Small intestine (tissue), 7 donors: ENCODE results near the gene ZNF536. TPM values are rescaled to one million over a fixed set of nuclear protein-coding genes. Genes with fewer than 3 reads are reported as not detected.
"Not testable (repeated sequence)": the region's sequence is repeated elsewhere in the genome, so short reads cannot be mapped to it uniquely, and the experiment has no call there.

Source experiments
- DNase-seq, 2 donors: peaks; one replicate each; pipeline versions ENCODE4 v3.0.0 to v3.0.0-alpha.2; 2013
- FAIRE-seq: peaks from 2 replicates; lab custom pipeline; 2012; peaks lifted over from hg19 to GRCh38; lab: Jason Lieb, UNC
- H3K27ac ChIP-seq, 3 donors: one replicate each; pipeline ENCODE4 v1.5.1; 2013; ENCODE audit warnings: low read length in 2 of 3, mild to moderate bottlenecking in 2 of 3, control low read depth in 1 of 3, inconsistent platforms in 1 of 3, low read depth in 1 of 3, moderate library complexity in 1 of 3
- H3K27me3 ChIP-seq, 3 donors: one replicate each; pipeline ENCODE4 v1.6.1; 2013; ENCODE audit warnings: low read length in 3 of 3, inconsistent platforms in 1 of 3; ENCODE audit not compliant: control insufficient read depth in 3 of 3, insufficient read depth in 3 of 3
- H3K36me3 ChIP-seq, 3 donors: one replicate each; pipeline ENCODE4 v1.6.1; 2013; ENCODE audit warnings: low read length in 3 of 3, inconsistent platforms in 1 of 3, low read depth in 1 of 3, mild to moderate bottlenecking in 1 of 3, moderate library complexity in 1 of 3; ENCODE audit not compliant: control insufficient read depth in 3 of 3, insufficient read depth in 2 of 3
- H3K4me1 ChIP-seq, 3 donors: one replicate each; pipeline ENCODE4 v1.6.1; 2013; ENCODE audit warnings: low read length in 2 of 3, inconsistent platforms in 1 of 3, low read depth in 1 of 3, mild to moderate bottlenecking in 1 of 3, moderate library complexity in 1 of 3; ENCODE audit not compliant: control insufficient read depth in 3 of 3, insufficient read depth in 2 of 3
- H3K4me3 ChIP-seq, 3 donors: one replicate each; pipeline ENCODE4 v1.5.1; 2013; ENCODE audit warnings: low read length in 3 of 3, control low read depth in 1 of 3, inconsistent platforms in 1 of 3, low read depth in 1 of 3, mild to moderate bottlenecking in 1 of 3, moderate library complexity in 1 of 3
- H3K9me3 ChIP-seq, 2 donors: one replicate each; pipeline ENCODE4 v1.6.1; 2013; ENCODE audit warnings: low read depth in 1 of 2, low read length in 1 of 2; ENCODE audit not compliant: control insufficient read depth in 2 of 2, insufficient read depth in 1 of 2
- WGBS, 3 donors: extraction: QIAGEN DNeasy Blood & Tissue Kit; methylation state at CpG; one replicate each; pipeline ENCODE4 v1.1.7; 2013; 5-methylcytosine and 5-hydroxymethylcytosine counted together
- polyA plus RNA-seq, 4 donors: library from polyadenylated mRNA; stranded (reverse) in 3 of 4; unstranded in 1 of 4; fragments of 200-250 nt in 3 of 4; fragments of 120-200 nt in 1 of 4; gene quantifications; one replicate each; pipeline versions ENCODE4 v1.2.1 to v1.2.3, GENCODE V29; 2013
- donor health status: healthy with polysubstance abuse.
- donor health status: control.
- donor health status: control.
- donor health status: Bipolar disorder and iron deficiency.
- donor health status: healthy.

Gene ZNF536
- polyA plus RNA-seq, 4 donors, result 0.27 to 3.3 (median 0.98) TPM; not detected in 1

- DNase-seq (peak in 1 of 2 donors; percentile 48), FAIRE-seq (no peak)
- Histone ChIP-seq H3K9me3 (no peaks in the 10 kb centered on the region), H3K36me3 (no peaks in the 10 kb centered on the region), H3K27me3 (peaks cover 0 to 5% (median 0%) of the 10 kb centered on the region in 3 donors), H3K27ac (peak overlapping the region in 2 of 3 donors; percentile 58 to 63), H3K4me3 (peak overlapping the region in 2 of 3 donors; percentile 10 to 17), H3K4me1 (peaks cover 0 to 3% (median 0%) of the 10 kb centered on the region in 3 donors)
- 1 to 2% (median 1%) methylated on average over 7 of the region's 7 CpGs for WGBS, 3 donors
Measured at GRCh38 chr19:30450100-30450499, 77.9 kb downstream of the ZNF536 start.

GRCh38 chr19:30450835-30451321 lies 78.7 kb downstream of the ZNF536 start:
- no peaks in the 10 kb centered on the region for H3K9me3 ChIP-seq
- peaks cover 0 to 3% (median 0%) of the 10 kb centered on the region in 3 donors for H3K4me1 ChIP-seq
- H3K27me3 ChIP-seq, result peaks cover 0 to 5% (median 0%) of the 10 kb centered on the region in 3 donors
- DNase-seq, result no peak
- peak overlapping the region in 2 of 3 donors; percentile 18 to 63 for H3K27ac ChIP-seq
- WGBS, 3 donors, result 50 to 62% (median 55%) methylated on average over 29 to 31 of the region's 31 CpGs
- FAIRE-seq, result no peak
- H3K4me3 ChIP-seq, result peak overlapping the region in 1 of 3 donors; percentile 15
- H3K36me3 ChIP-seq, result no peaks in the 10 kb centered on the region

- Histone ChIP-seq H3K4me1 (peaks cover 0 to 3% (median 0%) of the 10 kb centered on the region in 3 donors), H3K9me3 (no peaks in the 10 kb centered on the region), H3K36me3 (no peaks in the 10 kb centered on the region), H3K4me3 (no peak overlapping the region), H3K27me3 (peaks cover 0 to 3% (median 0%) of the 10 kb centered on the region in 3 donors), H3K27ac (no peak overlapping the region)
- FAIRE-seq, result no peak
- DNase-seq, result no peak
- 74 to 89% (median 86%) methylated on average over 7 of the region's 7 CpGs for WGBS, 3 donors
Measured at GRCh38 chr19:30452931-30453330, 80.7 kb downstream of the ZNF536 start.

GRCh38 chr19:30453743-30454142 lies 81.6 kb downstream of the ZNF536 start:
- Histone ChIP-seq H3K27ac (no peak overlapping the region), H3K9me3 (no peaks in the 10 kb centered on the region), H3K36me3 (no peaks in the 10 kb centered on the region), H3K4me3 (no peak overlapping the region), H3K4me1 (peaks cover 0 to 3% (median 0%) of the 10 kb centered on the region in 3 donors), H3K27me3 (peaks cover 0 to 3% (median 0%) of the 10 kb centered on the region in 3 donors)
- DNase-seq (no peak), FAIRE-seq (no peak)
- 74 to 81% (median 79%) methylated on average over 6 of the region's 6 CpGs for WGBS, 3 donors

- no peaks in the 10 kb centered on the region for H3K36me3 ChIP-seq
Measured at GRCh38 chr19:30455881-30456280, 83.7 kb downstream of the ZNF536 start.

GRCh38 chr19:30457484-30457883 lies 85.3 kb downstream of the ZNF536 start:
- 63 to 79% (median 70%) methylated on average over 4 of the region's 4 CpGs for WGBS, 3 donors

More at GRCh38 chr19:30455881-30456280, 83.7 kb downstream of the ZNF536 start:
- Histone ChIP-seq H3K4me1 (peaks cover 0 to 3% (median 0%) of the 10 kb centered on the region in 3 donors), H3K4me3 (no peak overlapping the region), H3K27ac (no peak overlapping the region), H3K27me3 (no peaks in the 10 kb centered on the region), H3K9me3 (no peaks in the 10 kb centered on the region)
- 77 to 92% (median 91%) methylated on average over 1 of the region's 1 CpG for WGBS, 3 donors
- DNase-seq (no peak), FAIRE-seq (no peak)

GRCh38 chr19:30459859-30460258 lies 87.7 kb downstream of the ZNF536 start:
- FAIRE-seq (no peak), DNase-seq (no peak)
- Histone ChIP-seq H3K4me3 (no peak overlapping the region), H3K9me3 (no peaks in the 10 kb centered on the region), H3K27me3 (no peaks in the 10 kb centered on the region), H3K27ac (no peak overlapping the region), H3K36me3 (no peaks in the 10 kb centered on the region), H3K4me1 (no peaks in the 10 kb centered on the region)
- 80 to 91% (median 91%) methylated on average over 2 of the region's 2 CpGs for WGBS, 3 donors

More at GRCh38 chr19:30457484-30457883, 85.3 kb downstream of the ZNF536 start:
- FAIRE-seq (no peak), DNase-seq (no peak)
- Histone ChIP-seq H3K4me1 (no peaks in the 10 kb centered on the region), H3K27ac (no peak overlapping the region), H3K4me3 (no peak overlapping the region), H3K9me3 (no peaks in the 10 kb centered on the region), H3K36me3 (no peaks in the 10 kb centered on the region), H3K27me3 (no peaks in the 10 kb centered on the region)

- H3K9me3 ChIP-seq, result no peaks in the 10 kb centered on the region
- no peaks in the 10 kb centered on the region for H3K4me1 ChIP-seq
- no peaks in the 10 kb centered on the region for H3K36me3 ChIP-seq
- 78 to 89% (median 83%) methylated on average over 8 of the region's 8 CpGs for WGBS, 3 donors
- H3K4me3 ChIP-seq, result no peak overlapping the region
- FAIRE-seq (no peak), DNase-seq (no peak)
- H3K27me3 ChIP-seq, result no peaks in the 10 kb centered on the region
- H3K27ac ChIP-seq, result no peak overlapping the region
Measured at GRCh38 chr19:30464162-30464561, 92.0 kb downstream of the ZNF536 start.

- 90 to 94% (median 90%) methylated on average over 4 of the region's 4 CpGs for WGBS, 3 donors
- not testable (repeated sequence) for H3K9me3 ChIP-seq, H3K27ac ChIP-seq, FAIRE-seq, H3K36me3 ChIP-seq, DNase-seq, H3K4me1 ChIP-seq, H3K27me3 ChIP-seq, H3K4me3 ChIP-seq
Measured at GRCh38 chr19:30466598-30466997, 94.4 kb downstream of the ZNF536 start.
